Gastrocnemius medialis (tissue), 4 donors: ENCODE measurements around the gene ADAM22. TPM values are rescaled to one million over a fixed set of nuclear protein-coding genes. Genes with fewer than 3 reads are reported as not detected.

Experiments used
- ATAC-seq, 2 donors: fragments of 150-250 bp; one replicate each; pipeline ENCODE4 v1.9.1; 2016
- DNase-seq, 2 donors: peaks; one replicate each; pipeline ENCODE4 v3.0.0-alpha.2; 2019
- H3K27ac ChIP-seq, 4 donors: fragments of 200-600 bp; sonication (generic); 1 replicate in 1 of 4; 2 replicates in 3 of 4; pipeline ENCODE4 v1.5.1; 2016 to 2018; ENCODE audit warnings: mild to moderate bottlenecking in 2 of 4, moderate library complexity in 1 of 4
- H3K27me3 ChIP-seq, 3 donors: fragments of 200-600 bp; sonication (generic) in 2 of 3; 1 replicate in 1 of 3; 2 replicates in 2 of 3; pipeline versions ENCODE4 v1.5.1 to v1.6.0; 2016 to 2019; ENCODE audit warnings: mild to moderate bottlenecking in 1 of 3, moderate library complexity in 1 of 3
- H3K36me3 ChIP-seq, 2 donors: fragments of 200-600 bp; sonication (generic) in 1 of 2; one replicate each; pipeline ENCODE4 v1.5.1; 2017 to 2018
- H3K4me1 ChIP-seq, 2 donors: fragments of 200-600 bp; sonication (generic) in 1 of 2; one replicate each; pipeline ENCODE4 v1.5.1; 2016 to 2017; ENCODE audit warnings: mild to moderate bottlenecking in 2 of 2
- H3K4me3 ChIP-seq, 4 donors: fragments of 200-600 bp; sonication (generic) in 3 of 4; 1 replicate in 1 of 4; 2 replicates in 3 of 4; pipeline ENCODE4 v1.5.1; 2016 to 2019; ENCODE audit warnings: mild to moderate bottlenecking in 2 of 4
- H3K9me3 ChIP-seq, 3 donors: fragments of 200-600 bp; sonication (generic) in 2 of 3; 1 replicate in 1 of 3; 2 replicates in 2 of 3; pipeline ENCODE4 v1.5.1; 2016 to 2019
- POLR2A ChIP-seq, 2 donors: fragments of 450-650 bp; IDR thresholded peaks; one replicate each; pipeline ENCODE4 v1.6.1; 2017; ENCODE audit warnings: antibody characterized with exemption in 2 of 2, mild to moderate bottlenecking in 2 of 2, moderate library complexity in 2 of 2
- in situ Hi-C, 4 donors: fragments of 200-750 bp; cut with MboI; loops; one replicate each; pipeline versions ENCODE4 v1.15.0 to v1.8.0; 2017; ENCODE audit warnings: low sequenced_read_pairs in 4 of 4
- intact Hi-C: fragments of 100-400 bp; cut with DNase I; formaldehyde crosslinking; loops from one replicate; pipeline ENCODE4 v1.15.1; 2023; ENCODE audit warnings: low total_unique reads
- total RNA-seq, 4 donors: library from RNA; depleted of rRNA; stranded (reverse); fragments of >200 nt; gene quantifications; one replicate each; pipeline versions ENCODE4 v1.1.0 to v1.2.3, GENCODE V29; 2016
- TF ChIP-seq, protein P1 (sequence below), 5 experiments: fragments of 450-650 bp in 3 of 5; fragments of 200-600 bp in 2 of 5; sonication (generic) in 2 of 5; IDR thresholded peaks in 4 of 5; conservative IDR thresholded peaks in 1 of 5; 1 replicate in 4 of 5; 2 replicates in 1 of 5; pipeline ENCODE4 v1.5.1; 2016 to 2019; ENCODE audit warnings: antibody characterized with exemption in 5 of 5, mild to moderate bottlenecking in 3 of 5, moderate library complexity in 3 of 5

ADAM22 gene
- total RNA-seq, 4 donors from 2014 or later, result 0.07 to 0.31 (median 0.14) TPM

DNA sequence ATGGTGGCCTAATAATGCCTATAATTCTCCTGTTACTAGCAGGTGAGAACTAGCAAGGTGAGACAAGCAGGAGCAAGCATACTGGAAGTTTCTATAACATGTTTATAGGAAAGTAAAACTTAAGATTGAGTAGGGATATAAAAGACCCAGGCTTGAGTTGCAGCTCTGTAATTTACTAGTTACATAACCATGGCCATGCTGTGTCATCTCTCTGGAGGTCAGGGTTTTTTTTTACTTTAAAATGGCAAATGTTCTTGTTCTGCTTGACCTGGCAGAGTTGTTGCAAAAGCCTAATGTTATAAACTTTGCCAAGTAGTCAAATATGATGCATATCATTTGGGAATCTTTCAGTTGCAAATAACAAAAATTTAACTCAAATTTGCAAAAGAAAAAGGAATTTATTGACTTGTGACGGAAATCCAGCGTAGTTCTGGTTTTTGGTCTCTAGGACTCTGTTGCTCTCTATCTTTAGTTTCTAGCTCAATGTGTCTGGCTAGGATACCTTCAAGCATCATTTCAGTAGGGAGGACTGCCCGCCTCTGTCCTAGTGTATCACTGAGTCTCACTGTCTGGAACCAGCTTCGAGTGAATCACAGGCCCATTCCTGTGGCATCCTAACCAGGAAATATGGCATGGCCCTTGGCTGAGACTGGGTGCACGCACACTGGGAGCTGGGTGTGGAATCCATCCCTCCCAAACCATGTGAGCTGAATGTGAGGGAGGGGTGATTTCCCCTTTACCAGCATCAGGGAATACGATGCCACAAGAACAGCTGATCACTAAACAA, 67.9 kb downstream of the ADAM22 start:
- DNase-seq, result no peak
- no peaks in the 10 kb centered on the region for H3K27me3 ChIP-seq
- H3K9me3 ChIP-seq, result no peaks in the 10 kb centered on the region
- intact Hi-C loops, result no loop called here
- no peaks in the 10 kb centered on the region for H3K4me1 ChIP-seq
- TF ChIP-seq, protein P1, sequence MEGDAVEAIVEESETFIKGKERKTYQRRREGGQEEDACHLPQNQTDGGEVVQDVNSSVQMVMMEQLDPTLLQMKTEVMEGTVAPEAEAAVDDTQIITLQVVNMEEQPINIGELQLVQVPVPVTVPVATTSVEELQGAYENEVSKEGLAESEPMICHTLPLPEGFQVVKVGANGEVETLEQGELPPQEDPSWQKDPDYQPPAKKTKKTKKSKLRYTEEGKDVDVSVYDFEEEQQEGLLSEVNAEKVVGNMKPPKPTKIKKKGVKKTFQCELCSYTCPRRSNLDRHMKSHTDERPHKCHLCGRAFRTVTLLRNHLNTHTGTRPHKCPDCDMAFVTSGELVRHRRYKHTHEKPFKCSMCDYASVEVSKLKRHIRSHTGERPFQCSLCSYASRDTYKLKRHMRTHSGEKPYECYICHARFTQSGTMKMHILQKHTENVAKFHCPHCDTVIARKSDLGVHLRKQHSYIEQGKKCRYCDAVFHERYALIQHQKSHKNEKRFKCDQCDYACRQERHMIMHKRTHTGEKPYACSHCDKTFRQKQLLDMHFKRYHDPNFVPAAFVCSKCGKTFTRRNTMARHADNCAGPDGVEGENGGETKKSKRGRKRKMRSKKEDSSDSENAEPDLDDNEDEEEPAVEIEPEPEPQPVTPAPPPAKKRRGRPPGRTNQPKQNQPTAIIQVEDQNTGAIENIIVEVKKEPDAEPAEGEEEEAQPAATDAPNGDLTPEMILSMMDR (IDR thresholded peaks at IDR 0.05 in 4 of 5, conservative IDR thresholded peaks at IDR 0.05 in 1 of 5), result no peak
- no peak for TF ChIP-seq POLR2A (IDR thresholded peaks at IDR 0.05)
- no peaks in the 10 kb centered on the region for H3K36me3 ChIP-seq
- in situ Hi-C loops, result no loop called here
- no peak overlapping the region for H3K27ac ChIP-seq
- ATAC-seq, result no peak
- H3K4me3 ChIP-seq, result no peak overlapping the region

DNA sequence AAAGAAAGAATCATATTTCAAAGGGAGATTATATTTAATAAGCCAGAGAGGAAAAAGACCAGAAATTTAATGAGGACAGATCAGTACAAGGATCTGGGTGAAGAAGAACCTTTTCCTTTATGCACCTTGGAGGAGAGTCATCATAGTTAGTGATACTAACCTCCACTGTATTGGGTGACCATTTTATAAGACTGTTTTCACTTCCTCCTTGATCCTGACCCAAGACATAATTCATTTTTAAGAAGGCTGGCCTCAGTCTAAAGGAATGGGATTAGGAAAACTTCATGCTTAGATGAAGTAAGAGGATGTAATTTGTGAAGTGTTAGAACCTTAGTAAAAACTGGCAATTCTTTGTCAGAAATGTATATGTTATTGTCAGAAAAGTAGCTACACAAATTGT, 68.6 kb downstream of the ADAM22 start:
- H3K27ac ChIP-seq, result no peak overlapping the region
- in situ Hi-C loops, result no loop called here

DNA sequence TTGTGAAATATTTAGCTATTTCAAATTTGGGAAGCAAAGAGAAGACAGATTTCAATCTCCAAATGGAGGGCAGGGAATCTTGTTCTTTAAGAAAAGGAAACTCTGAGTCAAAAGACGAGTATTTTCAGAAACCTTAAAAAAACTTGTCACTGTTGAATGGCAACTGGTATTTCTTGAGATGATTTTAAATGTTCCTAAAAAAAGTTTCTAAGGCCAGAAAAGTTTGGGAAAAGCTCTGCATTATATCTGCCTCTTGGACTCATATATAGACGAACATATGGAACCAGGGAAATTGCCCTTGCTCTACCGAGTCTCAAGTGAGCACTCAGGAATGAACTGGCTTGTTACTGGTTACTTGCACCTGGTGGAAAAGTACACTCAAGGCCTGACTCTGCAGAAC, 69.5 kb downstream of the ADAM22 start:
- in situ Hi-C loops (no loop called here), intact Hi-C loops (no loop called here)
- no peak overlapping the region for H3K27ac ChIP-seq
- H3K27me3 ChIP-seq, result no peaks in the 10 kb centered on the region
- TF ChIP-seq POLR2A (IDR thresholded peaks at IDR 0.05), result no peak
- TF ChIP-seq, protein P1 (IDR thresholded peaks at IDR 0.05 in 4 of 5, conservative IDR thresholded peaks at IDR 0.05 in 1 of 5), result no peak
- no peaks in the 10 kb centered on the region for H3K4me1 ChIP-seq
- no peaks in the 10 kb centered on the region for H3K9me3 ChIP-seq
- no peaks in the 10 kb centered on the region for H3K36me3 ChIP-seq
- DNase-seq (no peak), ATAC-seq (no peak)
- H3K4me3 ChIP-seq, result no peak overlapping the region

More for the DNA sequence above, 68.6 kb downstream of the ADAM22 start:
- H3K4me1 ChIP-seq, result no peaks in the 10 kb centered on the region
- DNase-seq (no peak), ATAC-seq (no peak)
- intact Hi-C loops, result no loop called here
- no peaks in the 10 kb centered on the region for H3K36me3 ChIP-seq
- H3K27me3 ChIP-seq, result no peaks in the 10 kb centered on the region
- TF ChIP-seq, protein P1 (IDR thresholded peaks at IDR 0.05 in 4 of 5, conservative IDR thresholded peaks at IDR 0.05 in 1 of 5), result no peak
- no peak for TF ChIP-seq POLR2A (IDR thresholded peaks at IDR 0.05)
- no peaks in the 10 kb centered on the region for H3K9me3 ChIP-seq
- H3K4me3 ChIP-seq, result no peak overlapping the region

DNA sequence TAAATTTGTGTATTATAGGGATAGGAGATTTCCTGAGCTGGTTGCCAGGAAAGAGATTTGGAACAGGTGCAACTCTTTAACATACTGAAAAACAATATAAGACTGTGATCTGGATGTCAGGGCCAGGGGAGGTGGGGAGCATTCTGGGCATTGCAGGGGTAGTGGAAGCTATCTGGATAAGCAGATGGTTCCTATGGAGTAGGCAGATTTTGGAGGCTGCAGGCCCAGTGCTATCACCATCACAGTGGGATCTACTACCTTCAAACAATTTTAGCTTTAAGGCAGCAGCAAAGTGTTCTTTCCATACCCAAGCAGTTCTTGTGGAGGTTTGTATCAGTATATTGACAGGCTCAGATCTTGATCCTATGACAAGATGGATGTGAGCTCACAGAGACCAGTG, 71.1 kb downstream of the ADAM22 start:
- in situ Hi-C loops, result no loop called here
- Histone ChIP-seq H3K36me3 (no peaks in the 10 kb centered on the region), H3K27ac (no peak overlapping the region), H3K9me3 (no peaks in the 10 kb centered on the region), H3K4me3 (no peak overlapping the region), H3K4me1 (no peaks in the 10 kb centered on the region), H3K27me3 (no peaks in the 10 kb centered on the region)
- ATAC-seq (no peak), DNase-seq (no peak)
- intact Hi-C loops, result no loop called here
- TF ChIP-seq, protein P1 (IDR thresholded peaks at IDR 0.05 in 4 of 5, conservative IDR thresholded peaks at IDR 0.05 in 1 of 5), result no peak
- TF ChIP-seq POLR2A (IDR thresholded peaks at IDR 0.05), result no peak
